Thyroid gland (tissue), 4 donors: Measurements from ENCODE around the gene RPL11.

Experiments
- CTCF ChIP-seq, 6 experiments: fragments of 200-600 bp in 3 of 6; fragments of 450-650 bp in 3 of 6; sonication (generic) in 3 of 6; IDR thresholded peaks; one replicate each; pipeline ENCODE4 v1.5.1; 2016 to 2019; ENCODE audit warnings: antibody characterized with exemption in 6 of 6, mild to moderate bottlenecking in 2 of 6, inconsistent platforms in 1 of 6, moderate library complexity in 1 of 6
- POLR2A ChIP-seq, 2 donors: fragments of 450-650 bp; IDR thresholded peaks; one replicate each; pipeline ENCODE4 v1.6.1; 2017; ENCODE audit warnings: antibody characterized with exemption in 2 of 2, mild to moderate bottlenecking in 2 of 2, moderate library complexity in 1 of 2

GRCh38 chr1:23646091-23646490, 45.5 kb upstream of the RPL11 start:
- no peak for TF ChIP-seq CTCF (IDR thresholded peaks at IDR 0.05)
- no peak for TF ChIP-seq POLR2A (IDR thresholded peaks at IDR 0.05)
